Measurements from ENCODE around the gene MVK.

The MVK gene

DNA sequence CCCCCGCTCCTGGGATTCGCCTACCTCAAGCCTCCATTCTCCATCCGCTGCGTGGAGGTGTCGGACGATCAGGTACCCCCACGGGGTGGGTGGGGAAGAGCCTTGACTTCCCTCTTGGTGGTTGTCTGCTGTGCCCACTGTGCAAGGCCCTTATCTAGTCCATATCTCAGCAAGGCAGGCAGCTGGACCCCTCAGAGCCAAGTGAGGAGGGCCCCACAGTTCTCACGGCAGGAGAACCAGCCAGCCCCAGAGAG, 40.2 kb upstream of the MVK start:
- DNase-seq (ENCODE audit: insufficient read length, low spot score) (no peak), FAIRE-seq (no peak)
- TF ChIP-seq POLR2AphosphoS5 (IDR thresholded peaks at IDR 0.05; ENCODE audit: low read depth, low read length) (no peak), POLR2A (IDR thresholded peaks at IDR 0.05; ENCODE audit: low read depth, low read length) (no peak), SPI1 (IDR thresholded peaks at IDR 0.05; ENCODE audit: low read depth, low read length) (no peak), PAX5 (IDR thresholded peaks at IDR 0.05; ENCODE audit: insufficient read depth, low read length, severe bottlenecking) (no peak), POU2F2 (IDR thresholded peaks at IDR 0.05; ENCODE audit: low read depth, low read length) (no peak), TAF1 (IDR thresholded peaks at IDR 0.05; ENCODE audit: low read depth, low read length) (no peak)

DNA sequence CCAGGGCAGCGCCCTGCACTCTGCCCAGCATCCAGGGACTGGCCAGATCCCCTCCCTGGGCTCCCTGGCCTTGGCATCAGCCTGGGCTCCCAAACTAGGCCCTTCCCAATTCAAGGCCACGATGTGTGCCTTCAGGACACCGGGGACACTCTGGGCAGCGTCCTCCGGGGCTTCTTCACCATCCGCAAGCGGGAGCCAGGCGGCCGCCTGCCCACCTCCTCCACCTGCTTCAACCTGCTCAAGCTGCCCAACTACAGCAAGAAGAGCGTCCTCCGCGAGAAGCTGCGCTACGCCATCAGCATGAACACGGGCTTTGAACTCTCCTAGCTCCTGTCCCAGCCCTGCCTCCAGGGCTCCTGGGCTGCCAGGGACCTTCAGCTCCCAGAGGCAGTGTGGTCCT, 39.1 kb upstream of the MVK start:
- TF ChIP-seq POLR2AphosphoS5 (IDR thresholded peaks at IDR 0.05; ENCODE audit: low read depth, low read length): no peak
- no peak for TF ChIP-seq TAF1 (IDR thresholded peaks at IDR 0.05; ENCODE audit: low read depth, low read length)
- no peak for TF ChIP-seq PAX5 (IDR thresholded peaks at IDR 0.05; ENCODE audit: insufficient read depth, low read length, severe bottlenecking)
- no peak for TF ChIP-seq POU2F2 (IDR thresholded peaks at IDR 0.05; ENCODE audit: low read depth, low read length)
- TF ChIP-seq POLR2A (IDR thresholded peaks at IDR 0.05; ENCODE audit: low read depth, low read length): no peak
- TF ChIP-seq SPI1 (IDR thresholded peaks at IDR 0.05; ENCODE audit: low read depth, low read length): no peak
- FAIRE-seq: no peak
- DNase-seq (ENCODE audit: insufficient read length, low spot score): no peak

DNA sequence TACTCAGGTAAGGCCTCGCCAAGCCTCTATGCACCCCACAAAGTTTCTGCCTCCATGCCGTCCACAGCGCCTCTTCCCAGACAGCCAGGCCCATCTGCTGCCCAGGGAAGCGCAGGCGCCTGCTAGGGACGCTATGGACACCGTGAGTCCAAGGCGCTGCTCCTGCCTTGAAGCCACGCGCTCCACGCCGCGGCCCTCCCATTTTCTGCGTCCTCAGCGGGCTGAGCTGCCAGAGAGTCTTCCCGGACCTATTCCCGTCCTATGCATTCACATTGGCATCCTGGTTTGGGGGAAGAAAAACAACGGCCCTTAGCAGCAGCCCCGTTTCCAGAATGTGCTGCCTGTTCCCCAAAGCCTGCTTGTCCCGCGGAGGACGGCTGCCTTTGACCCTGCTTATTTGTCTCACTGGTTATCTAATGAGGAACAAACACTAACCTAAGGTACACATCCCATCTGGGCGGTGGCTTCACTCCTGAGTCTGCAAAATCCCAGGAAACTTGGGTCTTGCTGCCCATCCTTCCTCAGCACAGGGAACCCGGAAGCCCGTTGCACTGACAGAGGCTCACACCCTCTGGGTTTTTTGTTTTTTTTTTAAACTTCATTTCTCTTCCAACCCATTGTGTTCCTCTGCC, 38.2 kb upstream of the MVK start:
- DNase-seq (ENCODE audit: insufficient read length, low spot score) (no peak), FAIRE-seq (no peak)
- TF ChIP-seq POU2F2 (IDR thresholded peaks at IDR 0.05; ENCODE audit: low read depth, low read length) (no peak), PAX5 (IDR thresholded peaks at IDR 0.05; ENCODE audit: insufficient read depth, low read length, severe bottlenecking) (no peak), POLR2A (IDR thresholded peaks at IDR 0.05; ENCODE audit: low read depth, low read length) (no peak), SPI1 (IDR thresholded peaks at IDR 0.05; ENCODE audit: low read depth, low read length) (no peak), POLR2AphosphoS5 (IDR thresholded peaks at IDR 0.05; ENCODE audit: low read depth, low read length) (no peak), TAF1 (IDR thresholded peaks at IDR 0.05; ENCODE audit: low read depth, low read length) (no peak)

DNA sequence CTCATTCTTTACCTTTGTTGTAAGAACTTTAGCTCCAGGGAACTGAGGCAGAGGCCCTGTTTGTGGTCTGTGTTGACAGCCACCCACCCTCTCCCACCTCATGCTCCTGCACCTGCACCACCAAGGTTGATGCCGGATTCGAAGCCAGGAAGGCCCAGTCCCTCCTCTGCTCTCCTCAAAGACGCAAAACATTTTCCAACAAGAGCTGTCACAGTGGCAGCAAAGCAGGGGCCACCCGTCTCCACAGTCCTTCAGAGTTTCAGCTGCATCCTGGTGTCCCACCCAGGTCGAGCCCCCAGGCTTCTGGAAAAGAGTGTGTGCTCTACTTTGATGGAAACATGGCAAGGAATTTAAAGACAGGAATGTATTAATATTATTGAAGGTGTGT, 37.7 kb upstream of the MVK start:
- FAIRE-seq (no peak), DNase-seq (ENCODE audit: insufficient read length, low spot score) (no peak)
- no peak for TF ChIP-seq POLR2A (IDR thresholded peaks at IDR 0.05; ENCODE audit: low read depth, low read length)
- TF ChIP-seq TAF1 (IDR thresholded peaks at IDR 0.05; ENCODE audit: low read depth, low read length): no peak
- TF ChIP-seq SPI1 (IDR thresholded peaks at IDR 0.05; ENCODE audit: low read depth, low read length): no peak
- TF ChIP-seq PAX5 (IDR thresholded peaks at IDR 0.05; ENCODE audit: insufficient read depth, low read length, severe bottlenecking): no peak

DNA sequence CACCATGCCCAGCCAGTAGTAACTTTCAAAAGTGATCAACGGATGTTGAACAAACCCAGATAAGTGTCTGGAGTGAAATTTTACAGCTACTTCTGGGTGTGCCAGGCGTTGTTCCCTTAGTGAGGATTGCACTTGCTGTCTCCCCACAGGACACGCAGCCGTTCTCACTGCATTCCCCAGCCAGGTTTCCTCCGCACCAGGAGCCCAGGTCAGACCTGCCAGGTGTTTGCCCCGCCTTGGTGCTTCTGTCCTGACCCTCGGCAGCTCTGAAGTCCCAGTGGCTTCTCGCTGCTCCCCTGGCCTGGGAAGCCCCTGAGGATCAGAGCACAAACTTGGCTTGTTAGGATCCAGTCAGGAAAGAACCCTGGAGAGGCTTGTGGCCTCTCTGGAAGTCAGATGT, 36.5 kb upstream of the MVK start:
- FAIRE-seq (no peak), DNase-seq (ENCODE audit: insufficient read length, low spot score) (no peak)
- TF ChIP-seq POLR2A (IDR thresholded peaks at IDR 0.05; ENCODE audit: low read depth, low read length): no peak
- no peak for TF ChIP-seq POLR2AphosphoS5 (IDR thresholded peaks at IDR 0.05; ENCODE audit: low read depth, low read length)
- no peak for TF ChIP-seq POU2F2 (IDR thresholded peaks at IDR 0.05; ENCODE audit: low read depth, low read length)
- TF ChIP-seq TAF1 (IDR thresholded peaks at IDR 0.05; ENCODE audit: low read depth, low read length): no peak
- no peak for TF ChIP-seq PAX5 (IDR thresholded peaks at IDR 0.05; ENCODE audit: insufficient read depth, low read length, severe bottlenecking)
- no peak for TF ChIP-seq SPI1 (IDR thresholded peaks at IDR 0.05; ENCODE audit: low read depth, low read length)

DNA sequence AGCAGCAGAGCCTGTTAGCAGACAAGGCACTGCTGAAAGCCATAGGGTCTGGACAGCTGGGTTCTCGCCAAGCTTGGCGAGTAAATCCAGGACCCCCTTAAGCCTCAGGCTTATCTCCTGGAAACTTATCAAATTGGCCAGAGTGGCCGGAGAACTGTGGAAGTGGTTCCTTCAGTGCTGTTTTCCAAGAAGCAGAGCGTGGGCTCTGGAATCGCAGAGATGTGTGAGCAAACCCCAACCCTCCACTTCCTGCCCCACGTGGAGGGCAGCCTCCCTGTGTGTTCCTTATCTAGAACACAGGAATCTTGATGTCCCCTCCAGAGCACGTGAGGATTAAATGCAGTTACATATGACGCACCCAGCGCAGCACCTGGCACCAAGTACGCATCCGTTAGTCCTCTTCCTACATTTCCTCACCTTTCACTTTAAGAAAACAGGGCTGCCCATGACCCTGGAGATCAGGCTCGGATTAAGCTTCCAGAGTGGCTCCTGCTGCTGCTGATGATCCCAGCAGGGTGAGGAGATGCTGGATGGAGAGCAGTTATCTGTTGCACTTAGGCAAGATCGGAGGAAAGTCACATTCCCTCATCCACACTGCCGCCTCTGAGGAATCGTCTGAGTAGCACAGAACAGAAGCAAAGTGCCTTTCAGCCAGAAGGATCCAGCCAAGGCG, 35.3 kb upstream of the MVK start:
- TF ChIP-seq POLR2A (IDR thresholded peaks at IDR 0.05; ENCODE audit: low read depth, low read length) (no peak), PAX5 (IDR thresholded peaks at IDR 0.05; ENCODE audit: insufficient read depth, low read length, severe bottlenecking) (no peak), POU2F2 (IDR thresholded peaks at IDR 0.05; ENCODE audit: low read depth, low read length) (no peak), SPI1 (IDR thresholded peaks at IDR 0.05; ENCODE audit: low read depth, low read length) (no peak), POLR2AphosphoS5 (IDR thresholded peaks at IDR 0.05; ENCODE audit: low read depth, low read length) (no peak), TAF1 (IDR thresholded peaks at IDR 0.05; ENCODE audit: low read depth, low read length) (no peak)
- no peak for FAIRE-seq
- no peak for DNase-seq (ENCODE audit: insufficient read length, low spot score)

DNA sequence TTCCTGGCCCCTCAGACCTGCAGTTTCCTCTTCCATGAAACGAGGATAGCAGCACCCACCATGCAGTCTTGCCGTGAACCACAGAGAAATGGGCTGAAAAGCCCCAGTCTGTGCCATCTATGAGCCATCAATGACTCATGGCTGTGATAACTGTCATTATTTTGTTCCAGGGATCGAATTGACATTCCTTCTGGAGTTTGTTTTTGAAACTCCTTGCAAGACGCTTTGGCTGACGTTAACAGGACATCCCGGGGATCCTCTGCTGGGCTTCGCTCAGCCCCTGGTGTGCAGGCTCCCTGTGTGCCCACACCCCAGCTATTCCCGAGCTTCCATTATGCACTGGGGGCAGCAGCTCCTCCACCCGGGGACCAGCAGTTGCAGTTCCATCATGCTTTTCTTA, 34.1 kb upstream of the MVK start:
- DNase-seq (ENCODE audit: insufficient read length, low spot score) (no peak), FAIRE-seq (no peak)
- TF ChIP-seq TAF1 (IDR thresholded peaks at IDR 0.05; ENCODE audit: low read depth, low read length) (no peak), POLR2AphosphoS5 (IDR thresholded peaks at IDR 0.05; ENCODE audit: low read depth, low read length) (no peak), POLR2A (IDR thresholded peaks at IDR 0.05; ENCODE audit: low read depth, low read length) (no peak), POU2F2 (IDR thresholded peaks at IDR 0.05; ENCODE audit: low read depth, low read length) (no peak), PAX5 (IDR thresholded peaks at IDR 0.05; ENCODE audit: insufficient read depth, low read length, severe bottlenecking) (no peak), SPI1 (IDR thresholded peaks at IDR 0.05; ENCODE audit: low read depth, low read length) (no peak)

DNA sequence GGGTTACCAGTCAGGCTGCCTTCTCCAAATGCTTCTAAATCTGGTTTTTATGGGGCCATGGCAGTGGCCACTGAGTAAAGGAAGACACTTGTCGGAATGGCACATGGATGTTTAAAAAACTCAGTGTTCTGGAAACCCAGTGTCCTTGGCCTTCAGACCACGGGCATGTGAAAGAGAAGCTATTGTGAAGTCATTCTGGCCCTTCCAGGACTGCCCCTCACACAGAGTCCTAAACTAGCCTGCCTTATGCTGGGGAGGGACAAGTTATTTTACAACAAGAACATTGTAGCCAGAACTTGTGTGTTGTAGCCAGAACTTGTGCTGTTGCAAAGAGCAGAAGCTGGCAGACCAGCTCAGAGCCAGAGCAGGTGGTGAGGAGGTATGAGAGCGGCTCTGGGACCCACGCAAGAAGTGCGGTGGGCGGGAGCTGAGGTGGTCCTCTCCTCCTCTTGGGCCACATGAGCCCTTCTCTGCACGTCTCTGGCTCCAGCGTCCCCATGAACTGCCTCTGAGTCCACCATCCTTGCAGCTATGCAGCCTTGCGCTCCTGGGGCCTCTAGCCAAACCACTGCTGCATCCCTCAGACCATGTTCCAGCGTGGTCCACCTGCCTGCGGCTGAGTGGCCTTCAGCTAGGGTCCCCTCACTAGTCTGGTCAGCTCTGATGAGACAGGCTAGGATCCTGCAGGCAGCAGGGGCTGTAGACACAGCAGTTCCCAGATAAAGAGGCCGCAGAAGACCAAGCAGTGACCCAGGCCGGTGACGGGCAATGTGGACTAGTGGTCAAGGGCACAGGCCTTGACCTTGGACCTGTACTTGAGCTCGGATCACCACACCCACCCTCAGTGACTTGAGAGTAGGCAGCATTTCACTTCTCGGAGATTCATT, 32.8 kb upstream of the MVK start:
- FAIRE-seq: no peak
- TF ChIP-seq POU2F2 (IDR thresholded peaks at IDR 0.05; ENCODE audit: low read depth, low read length): no peak
- no peak for TF ChIP-seq PAX5 (IDR thresholded peaks at IDR 0.05; ENCODE audit: insufficient read depth, low read length, severe bottlenecking)
- no peak for TF ChIP-seq POLR2AphosphoS5 (IDR thresholded peaks at IDR 0.05; ENCODE audit: low read depth, low read length)
- no peak for TF ChIP-seq SPI1 (IDR thresholded peaks at IDR 0.05; ENCODE audit: low read depth, low read length)
- no peak for TF ChIP-seq POLR2A (IDR thresholded peaks at IDR 0.05; ENCODE audit: low read depth, low read length)
- TF ChIP-seq TAF1 (IDR thresholded peaks at IDR 0.05; ENCODE audit: low read depth, low read length): no peak

DNA sequence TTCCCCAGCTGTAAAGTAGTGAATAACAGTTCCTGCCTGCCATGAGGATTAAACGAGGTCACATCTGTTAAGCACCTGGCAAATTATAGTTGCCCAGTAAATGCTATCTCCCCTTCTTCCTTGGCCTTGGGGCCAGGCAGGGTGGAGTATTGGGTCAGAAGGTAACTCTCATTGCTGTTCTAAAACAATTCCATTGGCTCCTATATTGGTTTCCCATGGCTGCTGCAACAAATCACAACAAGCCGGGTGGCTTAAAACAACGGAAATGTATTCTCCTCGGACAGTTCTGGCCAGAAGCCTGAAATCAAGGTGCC, 32.2 kb upstream of the MVK start:
- FAIRE-seq (no peak), DNase-seq (ENCODE audit: insufficient read length, low spot score) (no peak)
- TF ChIP-seq POU2F2 (IDR thresholded peaks at IDR 0.05; ENCODE audit: low read depth, low read length) (no peak), TAF1 (IDR thresholded peaks at IDR 0.05; ENCODE audit: low read depth, low read length) (no peak), POLR2A (IDR thresholded peaks at IDR 0.05; ENCODE audit: low read depth, low read length) (no peak), POLR2AphosphoS5 (IDR thresholded peaks at IDR 0.05; ENCODE audit: low read depth, low read length) (no peak), SPI1 (IDR thresholded peaks at IDR 0.05; ENCODE audit: low read depth, low read length) (no peak)

More for the DNA sequence above, 32.8 kb upstream of the MVK start:
- DNase-seq (ENCODE audit: insufficient read length, low spot score): no peak

All from GM12891 (cell line).